Mesendoderm (in vitro differentiated cells): ENCODE data around the gene OTUD6A.

ENCODE experiments used
- DNase-seq: peaks from one replicate; pipeline ENCODE4 v3.0.0; 2013
- H2AK5ac ChIP-seq: 2 replicates; pipeline ENCODE4 v1.6.1; 2013; ENCODE audit warnings: low read length, inconsistent platforms
- H2BK120ac ChIP-seq: 2 replicates; pipeline ENCODE4 v1.6.1; 2013; ENCODE audit warnings: low read depth, mild to moderate bottlenecking, low read length, moderate library complexity, mixed read lengths
- H2BK15ac ChIP-seq: replicated peaks from 2 replicates; pipeline ENCODE4 v1.6.1; 2013; ENCODE audit warnings: low read depth, mild to moderate bottlenecking, moderate library complexity
- H2BK5ac ChIP-seq: 2 replicates; pipeline ENCODE4 v1.6.1; 2013; ENCODE audit warnings: low read length, inconsistent platforms
- H3K18ac ChIP-seq: 2 replicates; pipeline ENCODE4 v1.6.1; 2013; ENCODE audit warnings: mild to moderate bottlenecking, low read length, mixed read lengths
- H3K23ac ChIP-seq: one replicate; pipeline ENCODE4 v1.6.1; 2013; ENCODE audit warnings: low read length
- H3K27ac ChIP-seq: 2 replicates; pipeline ENCODE4 v1.5.1; 2013; ENCODE audit warnings: low read depth, mild to moderate bottlenecking, inconsistent platforms, low read length, moderate library complexity
- H3K27me3 ChIP-seq: 2 replicates; pipeline ENCODE4 v1.6.1; 2013; ENCODE audit warnings: low read length, control low read depth, mild to moderate bottlenecking, inconsistent platforms; ENCODE audit not compliant: insufficient read depth, poor library complexity
- H3K36me3 ChIP-seq: 2 replicates; pipeline ENCODE4 v1.6.1; 2013; ENCODE audit warnings: low read length, inconsistent platforms; ENCODE audit not compliant: control insufficient read depth, insufficient read depth
- H3K4ac ChIP-seq: one replicate; pipeline ENCODE4 v1.6.1; 2013; ENCODE audit warnings: low read depth, mild to moderate bottlenecking, low read length, moderate library complexity
- H3K4me1 ChIP-seq: 2 replicates; pipeline ENCODE4 v1.6.1; 2013; ENCODE audit warnings: low read depth, low read length, inconsistent platforms; ENCODE audit not compliant: control insufficient read depth
- H3K4me2 ChIP-seq: 2 replicates; pipeline ENCODE4 v1.6.1; 2013; ENCODE audit warnings: low read length
- H3K4me3 ChIP-seq: 2 replicates; pipeline ENCODE4 v1.5.1; 2013; ENCODE audit warnings: mild to moderate bottlenecking, low read length
- H3K56ac ChIP-seq: one replicate; pipeline ENCODE4 v1.6.1; 2013; ENCODE audit warnings: low read length
- H3K79me1 ChIP-seq: 2 replicates; pipeline ENCODE4 v1.6.1; 2013; ENCODE audit warnings: low read length, inconsistent platforms
- H3K79me2 ChIP-seq: 2 replicates; pipeline ENCODE4 v1.6.1; 2013; ENCODE audit warnings: mild to moderate bottlenecking, low read length; ENCODE audit not compliant: control insufficient read depth, insufficient read depth
- H3K9ac ChIP-seq: 2 replicates; pipeline ENCODE4 v1.6.1; 2013; ENCODE audit warnings: low read length, inconsistent platforms
- H4K5ac ChIP-seq: one replicate; pipeline ENCODE4 v1.6.1; 2013; ENCODE audit warnings: low read length
- H4K8ac ChIP-seq: one replicate; pipeline ENCODE4 v1.6.1; 2013; ENCODE audit warnings: low read depth, mild to moderate bottlenecking, control low read depth, low read length, moderate library complexity
- WGBS: extraction: QIAGEN DNeasy Blood & Tissue Kit; methylation state at CpG from one replicate; pipeline ENCODE4 v1.1.7; 2013; ENCODE audit warnings: low lambda C conversion rate, missing lambda C conversion rate; ENCODE audit not compliant: insufficient coverage; ENCODE audit errors: extremely low coverage; 5-methylcytosine and 5-hydroxymethylcytosine counted together

OTUD6A gene

GRCh38 chrX:70033348-70034051 is 28.8 kb upstream of the OTUD6A start:
- no CpG with 5 or more reads among the region's 10 CpGs for WGBS
- H2BK120ac ChIP-seq, result no peak overlapping the region

GRCh38 chrX:70034646-70035045 is 27.6 kb upstream of the OTUD6A start:
- Histone ChIP-seq H3K27me3 (no peaks in the 10 kb centered on the region), H3K23ac (no peak overlapping the region), H2BK15ac (no peak overlapping the region), H2BK120ac (no peak overlapping the region), H3K18ac (no peak overlapping the region), H3K4me3 (no peak overlapping the region), H3K79me2 (no peaks in the 10 kb centered on the region), H3K79me1 (no peaks in the 10 kb centered on the region), H3K4me1 (peaks cover 2% of the 10 kb centered on the region), H4K8ac (no peak overlapping the region), H3K4ac (no peak overlapping the region), H3K36me3 (no peaks in the 10 kb centered on the region), H3K4me2 (no peak overlapping the region), H3K56ac (no peak overlapping the region), H3K27ac (no peak overlapping the region), H2AK5ac (no peak overlapping the region), H3K9ac (no peak overlapping the region), H2BK5ac (no peak overlapping the region), H4K5ac (no peak overlapping the region)
- DNase-seq, result no peak
- no CpG with 5 or more reads among the region's 4 CpGs for WGBS

More at GRCh38 chrX:70033348-70034051, 28.8 kb upstream of the OTUD6A start:
- no peak overlapping the region for H3K4ac ChIP-seq
- no peak overlapping the region for H3K56ac ChIP-seq
- H3K4me3 ChIP-seq, result no peak overlapping the region
- H3K9ac ChIP-seq, result no peak overlapping the region
- H3K79me2 ChIP-seq, result no peaks in the 10 kb centered on the region
- H3K27ac ChIP-seq, result no peak overlapping the region
- no peak overlapping the region for H3K18ac ChIP-seq
- no peak overlapping the region for H2BK5ac ChIP-seq
- H4K5ac ChIP-seq, result no peak overlapping the region
- no peak overlapping the region for H3K4me2 ChIP-seq
- H4K8ac ChIP-seq, result no peak overlapping the region
- H2AK5ac ChIP-seq, result no peak overlapping the region
- peaks cover 2% of the 10 kb centered on the region for H3K4me1 ChIP-seq
- peak; percentile 62 for DNase-seq
- H3K23ac ChIP-seq, result no peak overlapping the region
- H3K27me3 ChIP-seq, result no peaks in the 10 kb centered on the region
- no peaks in the 10 kb centered on the region for H3K79me1 ChIP-seq
- H2BK15ac ChIP-seq, result no peak overlapping the region
- no peaks in the 10 kb centered on the region for H3K36me3 ChIP-seq

GRCh38 chrX:70038515-70038914 is 23.7 kb upstream of the OTUD6A start:
- H2BK5ac ChIP-seq, result no peak overlapping the region
- H2BK15ac ChIP-seq, result no peak overlapping the region
- H3K27me3 ChIP-seq, result no peaks in the 10 kb centered on the region
- H2BK120ac ChIP-seq, result no peak overlapping the region
- H4K8ac ChIP-seq, result no peak overlapping the region
- H3K79me1 ChIP-seq, result no peaks in the 10 kb centered on the region
- no peaks in the 10 kb centered on the region for H3K4me1 ChIP-seq
- H3K4me3 ChIP-seq, result no peak overlapping the region
- H3K4ac ChIP-seq, result no peak overlapping the region
- H3K79me2 ChIP-seq, result no peaks in the 10 kb centered on the region
- no peaks in the 10 kb centered on the region for H3K36me3 ChIP-seq
- H4K5ac ChIP-seq, result no peak overlapping the region
- H3K56ac ChIP-seq, result no peak overlapping the region
- H3K9ac ChIP-seq, result no peak overlapping the region
- H3K27ac ChIP-seq, result no peak overlapping the region
- H3K23ac ChIP-seq, result no peak overlapping the region
- DNase-seq, result no peak
- H3K18ac ChIP-seq, result no peak overlapping the region
- no peak overlapping the region for H3K4me2 ChIP-seq
- H2AK5ac ChIP-seq, result no peak overlapping the region
- WGBS, result no CpG with 5 or more reads among the region's 2 CpGs

DNA sequence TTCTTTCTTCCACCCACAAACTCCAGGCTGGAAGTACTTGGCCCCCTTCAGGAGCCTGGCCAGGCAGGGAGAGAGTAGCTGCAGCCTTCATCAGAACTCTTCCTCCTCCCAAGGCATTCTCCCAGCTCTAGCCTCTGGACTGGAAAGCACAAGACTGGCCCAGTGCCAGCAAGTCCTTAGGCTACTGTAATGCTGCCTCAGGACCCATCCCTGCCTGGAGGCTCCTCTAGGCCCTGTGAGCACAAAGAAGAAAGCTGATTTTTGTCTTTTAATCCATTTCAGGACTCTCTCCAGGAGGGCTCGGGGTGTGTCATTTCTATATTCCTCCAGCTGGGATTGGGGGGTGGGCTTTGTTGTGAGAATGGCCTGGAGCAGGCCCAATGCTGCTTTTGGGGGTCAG is 23.3 kb upstream of the OTUD6A start:
- no peaks in the 10 kb centered on the region for H3K79me2 ChIP-seq
- H3K27me3 ChIP-seq, result no peaks in the 10 kb centered on the region
- no peak overlapping the region for H3K56ac ChIP-seq
- H4K8ac ChIP-seq, result no peak overlapping the region
- H3K4ac ChIP-seq, result no peak overlapping the region
- no peak for DNase-seq
- H3K27ac ChIP-seq, result no peak overlapping the region
- H3K23ac ChIP-seq, result no peak overlapping the region
- H3K4me1 ChIP-seq, result no peaks in the 10 kb centered on the region
- no peak overlapping the region for H3K18ac ChIP-seq
- no CpG with 5 or more reads among the region's 1 CpG for WGBS
- no peak overlapping the region for H3K4me3 ChIP-seq
- H4K5ac ChIP-seq, result no peak overlapping the region
- no peak overlapping the region for H2BK15ac ChIP-seq
- no peaks in the 10 kb centered on the region for H3K79me1 ChIP-seq
- H2BK120ac ChIP-seq, result no peak overlapping the region
- no peak overlapping the region for H3K4me2 ChIP-seq
- no peak overlapping the region for H3K9ac ChIP-seq
- no peak overlapping the region for H2AK5ac ChIP-seq
- H2BK5ac ChIP-seq, result no peak overlapping the region
- no peaks in the 10 kb centered on the region for H3K36me3 ChIP-seq

- H2BK5ac ChIP-seq, result no peak overlapping the region
- H3K23ac ChIP-seq, result no peak overlapping the region
- no peaks in the 10 kb centered on the region for H3K79me1 ChIP-seq
- no peak for DNase-seq
- no peak overlapping the region for H3K27ac ChIP-seq
- no peak overlapping the region for H4K8ac ChIP-seq
- no peak overlapping the region for H3K4me2 ChIP-seq
- no peak overlapping the region for H2BK15ac ChIP-seq
- H2BK120ac ChIP-seq, result no peak overlapping the region
- no peak overlapping the region for H4K5ac ChIP-seq
- H3K9ac ChIP-seq, result no peak overlapping the region
- H3K18ac ChIP-seq, result no peak overlapping the region
- no peaks in the 10 kb centered on the region for H3K79me2 ChIP-seq
- H3K56ac ChIP-seq, result no peak overlapping the region
- WGBS, result no CpG with 5 or more reads among the region's 2 CpGs
- H3K36me3 ChIP-seq, result no peaks in the 10 kb centered on the region
- H3K4me3 ChIP-seq, result no peak overlapping the region
- H3K27me3 ChIP-seq, result no peaks in the 10 kb centered on the region
- H3K4me1 ChIP-seq, result no peaks in the 10 kb centered on the region
- H2AK5ac ChIP-seq, result no peak overlapping the region
- H3K4ac ChIP-seq, result no peak overlapping the region
Measured at GRCh38 chrX:70039758-70040157, 22.5 kb upstream of the OTUD6A start.

GRCh38 chrX:70041993-70042392 is 20.3 kb upstream of the OTUD6A start:
- no peak overlapping the region for H3K56ac ChIP-seq
- H3K23ac ChIP-seq, result no peak overlapping the region
- H2BK5ac ChIP-seq, result no peak overlapping the region
- H4K8ac ChIP-seq, result no peak overlapping the region
- no peaks in the 10 kb centered on the region for H3K4me1 ChIP-seq
- no peak overlapping the region for H2BK15ac ChIP-seq
- no peak overlapping the region for H3K4me2 ChIP-seq
- no peak overlapping the region for H3K4ac ChIP-seq
- H3K27ac ChIP-seq, result no peak overlapping the region
- no peak for DNase-seq
- H3K4me3 ChIP-seq, result no peak overlapping the region
- no peaks in the 10 kb centered on the region for H3K79me2 ChIP-seq
- H2BK120ac ChIP-seq, result no peak overlapping the region
- no peak overlapping the region for H3K18ac ChIP-seq
- no peak overlapping the region for H3K9ac ChIP-seq
- H3K27me3 ChIP-seq, result no peaks in the 10 kb centered on the region
- H3K79me1 ChIP-seq, result no peaks in the 10 kb centered on the region
- H3K36me3 ChIP-seq, result no peaks in the 10 kb centered on the region
- no peak overlapping the region for H4K5ac ChIP-seq
- no peak overlapping the region for H2AK5ac ChIP-seq
- no CpG with 5 or more reads among the region's 6 CpGs for WGBS
